MCF 10A (cell line): ENCODE results near the gene PUSL1. TPM values are rescaled to one million over a fixed set of nuclear protein-coding genes. Genes with fewer than 3 reads are reported as not detected.
A peak's percentile ranks its signal among the peaks of the same experiment; 100 is the strongest.

Experiments
- BruUV-seq: library from RNA; stranded (reverse); fragments of 400-500 nt; replicated peaks from 2 replicates; lab custom pipeline; 2021; lab: Mats Ljungman, UMichigan
- CTCF ChIA-PET: fragments of 300-600 bp; sonication (Branson Sonifier 250); formaldehyde crosslinking; extraction: SDS; loops from one replicate; lab custom pipeline; 2021; ENCODE audit warnings: antibody characterized with exemption, inconsistent platforms; lab: Yijun Ruan, JAX
- POLR2A ChIA-PET: fragments of 300-600, 350-650 bp; sonication (Branson Sonifier 250); formaldehyde crosslinking; extraction: SDS; loops from one replicate; lab custom pipeline; 2020; ENCODE audit warnings: antibody characterized with exemption, inconsistent platforms; lab: Yijun Ruan, JAX
- DNase-seq: peaks from one replicate; pipeline ENCODE4 v3.0.0-alpha.2; 2018; ENCODE audit not compliant: unreplicated experiment
- H3K27ac Mint-ChIP-seq: one replicate; pipeline ENCODE4 v1.8.0; 2022; ENCODE audit warnings: mild to moderate bottlenecking, low read depth, mixed read lengths; ENCODE audit not compliant: unreplicated experiment
- H3K27me3 Mint-ChIP-seq: one replicate; pipeline ENCODE4 v1.8.0; 2022; ENCODE audit warnings: mixed read lengths; ENCODE audit not compliant: insufficient read depth, unreplicated experiment
- H3K36me3 Mint-ChIP-seq: one replicate; pipeline ENCODE4 v1.8.0; 2022; ENCODE audit warnings: mild to moderate bottlenecking, moderate library complexity, mixed read lengths; ENCODE audit not compliant: insufficient read depth, unreplicated experiment
- H3K4me1 Mint-ChIP-seq: one replicate; pipeline ENCODE4 v1.8.0; 2022; ENCODE audit warnings: mixed read lengths; ENCODE audit not compliant: insufficient read depth, unreplicated experiment
- H3K4me3 Mint-ChIP-seq: one replicate; pipeline ENCODE4 v1.8.0; 2022; ENCODE audit warnings: mild to moderate bottlenecking, moderate library complexity, mixed read lengths; ENCODE audit not compliant: unreplicated experiment
- H3K9me3 Mint-ChIP-seq: one replicate; pipeline ENCODE4 v1.8.0; 2022; ENCODE audit warnings: mixed read lengths; ENCODE audit not compliant: unreplicated experiment
- intact Hi-C: fragments of 100-400 bp; cut with micrococcal nuclease; formaldehyde crosslinking; loops from 2 replicates; pipeline ENCODE4 v1.14.1; 2022
- total RNA-seq: library from RNA; stranded (reverse); gene quantifications from 2 replicates; pipeline ENCODE4 v1.2.3, GENCODE V29; 2022
- TF ChIP-seq, protein P1 (sequence below): fragments of 200-600 bp; IDR thresholded peaks from one replicate; pipeline ENCODE4 v1.8.0; 2022; ENCODE audit warnings: antibody characterized with exemption, mild to moderate bottlenecking; ENCODE audit not compliant: unreplicated experiment

PUSL1 gene
- total RNA-seq, 1 experiment from 2014 or later: 27.4 TPM

DNA sequence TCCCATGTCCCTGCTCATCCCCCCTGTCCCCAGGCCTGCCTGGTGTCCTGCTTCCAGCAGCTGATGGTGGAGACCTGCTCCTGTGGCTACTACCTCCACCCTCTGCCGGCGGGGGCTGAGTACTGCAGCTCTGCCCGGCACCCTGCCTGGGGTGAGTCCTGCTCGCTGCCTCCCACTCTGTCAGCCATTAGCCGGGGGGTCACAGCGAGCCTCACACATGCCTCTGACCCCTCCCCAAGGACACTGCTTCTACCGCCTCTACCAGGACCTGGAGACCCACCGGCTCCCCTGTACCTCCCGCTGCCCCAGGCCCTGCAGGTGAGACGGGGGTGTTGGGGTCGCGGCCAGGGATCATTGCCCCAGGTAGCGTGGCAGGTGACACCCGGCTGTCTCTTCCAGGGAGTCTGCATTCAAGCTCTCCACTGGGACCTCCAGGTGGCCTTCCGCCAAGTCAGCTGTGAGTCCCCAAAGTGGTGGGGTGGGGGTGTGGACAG lies 18.1 kb upstream of the PUSL1 start:
- POLR2A ChIA-PET: interaction anchor here (1.0 to 2.3 kb wide), 4 partner anchors 9 to 170 kb away, joined by 3 to 13 read pairs (median 6); partner anchors contain the start of gene UBE2J2

GRCh38 chr1:1291023-1291528 lies 17.3 kb upstream of the PUSL1 start:
- Mint-ChIP-seq H3K9me3 (no peaks in the 10 kb centered on the region), H3K36me3 (peaks cover 17% of the 10 kb centered on the region), H3K4me1 (no peaks in the 10 kb centered on the region), H3K27me3 (no peaks in the 10 kb centered on the region), H3K4me3 (no peak overlapping the region), H3K27ac (no peak overlapping the region)
- BruUV-seq: no TSS peak
- peak; percentile 34 for DNase-seq
- CTCF ChIA-PET: interaction anchor here (0.6 to 3.2 kb wide), 14 partner anchors 9 to 306 kb away, joined by 3 to 77 read pairs (median 4); partner anchors contain the start of gene SCNN1D
- POLR2A ChIA-PET: interaction anchor here (0.8 to 2.3 kb wide), 9 partner anchors 7 to 171 kb away, joined by 3 to 13 read pairs (median 6); partner anchors contain the start of gene UBE2J2
- intact Hi-C loops: loop anchor here (2.0 to 10.0 kb wide), 3 partner anchors 59 to 306 kb away; partner anchors contain the start of genes B3GALT6, PERM1 and SDF4
- TF ChIP-seq, protein P1, sequence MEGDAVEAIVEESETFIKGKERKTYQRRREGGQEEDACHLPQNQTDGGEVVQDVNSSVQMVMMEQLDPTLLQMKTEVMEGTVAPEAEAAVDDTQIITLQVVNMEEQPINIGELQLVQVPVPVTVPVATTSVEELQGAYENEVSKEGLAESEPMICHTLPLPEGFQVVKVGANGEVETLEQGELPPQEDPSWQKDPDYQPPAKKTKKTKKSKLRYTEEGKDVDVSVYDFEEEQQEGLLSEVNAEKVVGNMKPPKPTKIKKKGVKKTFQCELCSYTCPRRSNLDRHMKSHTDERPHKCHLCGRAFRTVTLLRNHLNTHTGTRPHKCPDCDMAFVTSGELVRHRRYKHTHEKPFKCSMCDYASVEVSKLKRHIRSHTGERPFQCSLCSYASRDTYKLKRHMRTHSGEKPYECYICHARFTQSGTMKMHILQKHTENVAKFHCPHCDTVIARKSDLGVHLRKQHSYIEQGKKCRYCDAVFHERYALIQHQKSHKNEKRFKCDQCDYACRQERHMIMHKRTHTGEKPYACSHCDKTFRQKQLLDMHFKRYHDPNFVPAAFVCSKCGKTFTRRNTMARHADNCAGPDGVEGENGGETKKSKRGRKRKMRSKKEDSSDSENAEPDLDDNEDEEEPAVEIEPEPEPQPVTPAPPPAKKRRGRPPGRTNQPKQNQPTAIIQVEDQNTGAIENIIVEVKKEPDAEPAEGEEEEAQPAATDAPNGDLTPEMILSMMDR: no peak

More for the DNA sequence above, 18.1 kb upstream of the PUSL1 start:
- BruUV-seq: no TSS peak
- no peaks in the 10 kb centered on the region for H3K9me3 Mint-ChIP-seq
- peaks cover 17% of the 10 kb centered on the region for H3K36me3 Mint-ChIP-seq
- H3K27me3 Mint-ChIP-seq: no peaks in the 10 kb centered on the region
- intact Hi-C loops: loop anchor here (2.0 to 10.0 kb wide), 3 partner anchors 58 to 305 kb away; partner anchors contain the start of genes B3GALT6, PERM1 and SDF4
- CTCF ChIA-PET: interaction anchor here (0.6 to 3.2 kb wide), 9 partner anchors 9 to 288 kb away, joined by 3 to 77 read pairs (median 4); no protein-coding TSS in a partner anchor
- peak; percentile 59 for DNase-seq
- H3K4me1 Mint-ChIP-seq: no peaks in the 10 kb centered on the region
- no peak overlapping the region for H3K27ac Mint-ChIP-seq
- no peak overlapping the region for H3K4me3 Mint-ChIP-seq
- TF ChIP-seq, protein P1: peak; percentile 73

GRCh38 chr1:1291548-1292441 lies 16.6 kb upstream of the PUSL1 start:
- POLR2A ChIA-PET: interaction anchor here (0.7 to 2.3 kb wide), 9 partner anchors 8 to 171 kb away, joined by 3 to 13 read pairs (median 6); no protein-coding TSS in a partner anchor
- DNase-seq: peak; percentile 86
- BruUV-seq: no TSS peak
- no peaks in the 10 kb centered on the region for H3K9me3 Mint-ChIP-seq
- TF ChIP-seq, protein P1: peak; percentile 77
- CTCF ChIA-PET: interaction anchor here (0.6 to 3.2 kb wide), 15 partner anchors 8 to 307 kb away, joined by 3 to 77 read pairs (median 4); partner anchors contain the start of genes B3GALT6 and SCNN1D
- no peak overlapping the region for H3K4me3 Mint-ChIP-seq
- no peaks in the 10 kb centered on the region for H3K4me1 Mint-ChIP-seq
- H3K27me3 Mint-ChIP-seq: no peaks in the 10 kb centered on the region
- H3K27ac Mint-ChIP-seq: no peak overlapping the region
- peaks cover 17% of the 10 kb centered on the region for H3K36me3 Mint-ChIP-seq
- intact Hi-C loops: loop anchor here (2.0 to 10.0 kb wide), 3 partner anchors 59 to 307 kb away; partner anchors contain the start of genes B3GALT6, PERM1 and SDF4
